GM23338 (cell line): ENCODE data around the gene TPSAB1. TPM values are rescaled to one million over a fixed set of nuclear protein-coding genes. Genes with fewer than 3 reads are reported as not detected.

Experiments
- ATAC-seq: fragments of 200-7000 bp; cut with Tn5 transposase; 3 replicates; pipeline ENCODE4 v1.9.1; 2020
- DNase-seq: peaks from one replicate; pipeline ENCODE4 v3.0.0-alpha.2; 2015; ENCODE audit warnings: low spot score
- H2AFZ ChIP-seq: fragments of 200-600 bp; sonication (generic); 2 replicates; pipeline ENCODE4 v1.8.0; 2016; ENCODE audit warnings: antibody characterized with exemption, mild to moderate bottlenecking, moderate library complexity
- H3F3A ChIP-seq: fragments of 200-600 bp; sonication (generic); replicated peaks from 2 replicates; pipeline ENCODE4 v1.8.0; 2017; ENCODE audit warnings: antibody characterized with exemption, mixed run types, low read depth
- H3K27ac ChIP-seq: fragments of 200-600 bp; sonication (generic); 2 replicates; pipeline ENCODE4 v1.6.1; 2016; ENCODE audit warnings: low read depth
- H3K27me3 ChIP-seq: fragments of 200-600 bp; sonication (generic); 2 replicates; pipeline ENCODE4 v1.8.0; 2016; ENCODE audit warnings: mild to moderate bottlenecking, mixed run types, moderate library complexity; ENCODE audit not compliant: insufficient read depth
- H3K36me3 ChIP-seq: fragments of 200-600 bp; sonication (generic); 2 replicates; pipeline ENCODE4 v1.8.0; 2016; ENCODE audit warnings: mild to moderate bottlenecking; ENCODE audit not compliant: insufficient read depth
- H3K4me1 ChIP-seq: fragments of 200-600 bp; sonication (generic); 2 replicates; pipeline ENCODE4 v1.8.0; 2016; ENCODE audit warnings: mild to moderate bottlenecking, moderate library complexity; ENCODE audit not compliant: insufficient read depth
- H3K4me2 ChIP-seq: fragments of 200-600 bp; sonication (generic); 2 replicates; pipeline ENCODE4 v1.7.1; 2017; ENCODE audit warnings: mixed run types
- H3K4me3 ChIP-seq: fragments of 200-600 bp; sonication (generic); 2 replicates; pipeline ENCODE4 v1.6.1; 2016; ENCODE audit warnings: mixed run types
- H3K79me2 ChIP-seq: fragments of 200-600 bp; sonication (generic); replicated peaks from 2 replicates; pipeline ENCODE4 v1.8.0; 2017; ENCODE audit warnings: mild to moderate bottlenecking; ENCODE audit not compliant: insufficient read depth
- H3K9me2 ChIP-seq: fragments of 200-600 bp; sonication (generic); 2 replicates; pipeline ENCODE4 v1.8.0; 2017; ENCODE audit not compliant: insufficient read depth
- H4K20me1 ChIP-seq: fragments of 200-600 bp; sonication (generic); replicated peaks from 2 replicates; pipeline ENCODE4 v1.8.0; 2017; ENCODE audit warnings: mild to moderate bottlenecking; ENCODE audit not compliant: insufficient read depth
- H3K27ac Mint-ChIP-seq: 2 replicates; pipeline ENCODE4 v1.8.0; 2020; ENCODE audit warnings: inconsistent platforms, mild to moderate bottlenecking, moderate library complexity, mixed read lengths
- H3K27me3 Mint-ChIP-seq: 3 replicates; pipeline ENCODE4 v1.8.0; 2022; ENCODE audit warnings: low read depth, mild to moderate bottlenecking, moderate library complexity, mixed read lengths, inconsistent platforms; ENCODE audit not compliant: insufficient read depth, poor library complexity
- H3K36me3 Mint-ChIP-seq: 3 replicates; pipeline ENCODE4 v1.8.0; 2021; ENCODE audit warnings: low read depth, mild to moderate bottlenecking, inconsistent platforms, moderate library complexity, mixed read lengths
- H3K4me1 Mint-ChIP-seq: 3 replicates; pipeline ENCODE4 v1.8.0; 2020; ENCODE audit warnings: mild to moderate bottlenecking, inconsistent platforms, mixed read lengths
- H3K4me3 Mint-ChIP-seq: 3 replicates; pipeline ENCODE4 v1.8.0; 2021; ENCODE audit warnings: moderate library complexity, mild to moderate bottlenecking, inconsistent platforms, mixed read lengths
- H3K9me3 Mint-ChIP-seq: 3 replicates; pipeline ENCODE4 v1.8.0; 2020; ENCODE audit warnings: moderate library complexity, mild to moderate bottlenecking, inconsistent platforms, mixed read lengths
- CREB1 ChIP-seq: fragments of 250-450 bp; sonication (Bioruptor Pico); IDR thresholded peaks from 2 replicates; pipeline ENCODE4 v1.5.0; 2020; ENCODE audit warnings: low read depth, mild to moderate bottlenecking, moderate library complexity
- EZH2 ChIP-seq: fragments of 200-600 bp; sonication (generic); IDR thresholded peaks from one replicate; pipeline ENCODE4 v1.8.0; 2017; ENCODE audit warnings: antibody characterized with exemption, mild to moderate bottlenecking, low read depth; ENCODE audit not compliant: unreplicated experiment
- EZH2phosphoT487 ChIP-seq: fragments of 200-600 bp; sonication (generic); IDR thresholded peaks from one replicate; pipeline ENCODE4 v1.8.1; 2018; ENCODE audit warnings: antibody characterized with exemption; ENCODE audit not compliant: unreplicated experiment
- JUNB ChIP-seq: IDR thresholded peaks from one replicate; pipeline ENCODE4 v1.6.1; 2016; ENCODE audit warnings: antibody characterized with exemption; ENCODE audit not compliant: unreplicated experiment
- NANOG ChIP-seq: IDR thresholded peaks from 2 replicates; pipeline ENCODE4 v1.6.1; 2016; ENCODE audit warnings: antibody characterized with exemption, borderline replicate concordance
- POLR2AphosphoS5 ChIP-seq: IDR thresholded peaks from 2 replicates; pipeline ENCODE4 v1.6.1; 2016; ENCODE audit warnings: antibody characterized with exemption, low read depth
- STAT1 ChIP-seq: IDR thresholded peaks from one replicate; pipeline ENCODE4 v1.6.1; 2016; ENCODE audit warnings: antibody characterized with exemption; ENCODE audit not compliant: unreplicated experiment
- ZNF114 ChIP-seq: fragments of 250-450 bp; sonication (Bioruptor Pico); IDR thresholded peaks from 2 replicates; pipeline ENCODE4 v1.5.0; 2020; ENCODE audit warnings: mild to moderate bottlenecking, moderate library complexity
- ZNF331 ChIP-seq: fragments of 250-450 bp; sonication (Bioruptor Pico); IDR thresholded peaks from 2 replicates; pipeline ENCODE4 v1.5.0; 2020; ENCODE audit warnings: low read depth, mild to moderate bottlenecking, moderate library complexity
- polyA plus RNA-seq: library from polyadenylated mRNA; unstranded; fragments of >200 nt; fragmentation: Nextera tagmentation; extraction: Ambion mirVana; gene quantifications from 2 replicates; pipeline ENCODE4 v1.2.1, GENCODE V29; 2016
- total RNA-seq: library from RNA; depleted of rRNA; stranded (reverse); fragments of >200 nt; shearing (Covaris generic); gene quantifications from 2 replicates; pipeline ENCODE4 v1.2.3, GENCODE V29; 2014
- TF ChIP-seq, protein P1 (sequence below): fragments of 250-450 bp; sonication (Bioruptor Pico); IDR thresholded peaks from 2 replicates; pipeline ENCODE4 v1.5.0; 2020; ENCODE audit warnings: mild to moderate bottlenecking, moderate library complexity
- TF ChIP-seq, protein P2 (sequence below), 2 experiments: fragments of 200-600 bp in 1 of 2; sonication (generic) in 1 of 2; conservative IDR thresholded peaks; 2 replicates each; pipeline versions ENCODE4 v1.5.1 to v1.6.1; 2016 to 2017; ENCODE audit warnings: antibody characterized with exemption in 2 of 2, low read depth in 2 of 2, mild to moderate bottlenecking in 2 of 2, moderate library complexity in 1 of 2
- TF ChIP-seq, protein P3 (sequence below): IDR thresholded peaks from one replicate; pipeline ENCODE4 v1.6.1; 2018; ENCODE audit warnings: antibody characterized with exemption; ENCODE audit not compliant: unreplicated experiment
- TF ChIP-seq, protein P4 (sequence below): IDR thresholded peaks from 2 replicates; pipeline ENCODE4 v1.6.1; 2016; ENCODE audit warnings: antibody characterized with exemption

TPSAB1 gene
- total and polyA plus RNA-seq, 2 experiments from 2014 or later: not detected

DNA sequence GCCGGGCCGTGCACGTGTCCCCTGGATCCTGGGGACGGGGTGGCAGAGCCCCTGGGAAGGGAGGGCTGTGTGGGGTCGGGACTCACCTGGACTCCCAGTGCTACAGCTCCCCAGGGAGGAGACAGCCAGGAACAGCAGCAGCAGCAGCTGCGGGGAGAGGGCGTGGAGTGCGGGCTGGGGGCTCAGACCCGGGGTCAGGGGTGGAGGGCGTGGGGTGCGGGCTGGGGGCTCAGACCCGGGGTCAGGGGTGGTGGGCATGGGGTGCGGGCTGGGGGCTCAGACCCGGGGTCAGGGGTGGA is 36.0 kb downstream of the TPSAB1 start:
- H3K79me2 ChIP-seq: no peaks in the 10 kb centered on the region
- H3F3A ChIP-seq: no peaks in the 10 kb centered on the region
- H3K4me3 Mint-ChIP-seq: no peak overlapping the region
- no peaks in the 10 kb centered on the region; the same call in 1 of the 3 replicates for H3K9me3 Mint-ChIP-seq
- H4K20me1 ChIP-seq: no peaks in the 10 kb centered on the region
- H3K36me3 Mint-ChIP-seq: peaks cover 5% of the 10 kb centered on the region; the same call in 1 of the 3 replicates
- H3K4me1 Mint-ChIP-seq: peaks cover 2% of the 10 kb centered on the region
- H3K27ac ChIP-seq: no peak overlapping the region
- H3K36me3 ChIP-seq: no peaks in the 10 kb centered on the region
- peaks cover 11% of the 10 kb centered on the region for H3K27me3 Mint-ChIP-seq
- TF ChIP-seq EZH2 (no peak), EZH2phosphoT487 (no peak), STAT1 (no peak), POLR2AphosphoS5 (no peak), ZNF331 (no peak), JUNB (no peak), ZNF114 (no peak), CREB1 (CRISPR knock-in tag) (no peak), NANOG (no peak)
- TF ChIP-seq, protein P1, sequence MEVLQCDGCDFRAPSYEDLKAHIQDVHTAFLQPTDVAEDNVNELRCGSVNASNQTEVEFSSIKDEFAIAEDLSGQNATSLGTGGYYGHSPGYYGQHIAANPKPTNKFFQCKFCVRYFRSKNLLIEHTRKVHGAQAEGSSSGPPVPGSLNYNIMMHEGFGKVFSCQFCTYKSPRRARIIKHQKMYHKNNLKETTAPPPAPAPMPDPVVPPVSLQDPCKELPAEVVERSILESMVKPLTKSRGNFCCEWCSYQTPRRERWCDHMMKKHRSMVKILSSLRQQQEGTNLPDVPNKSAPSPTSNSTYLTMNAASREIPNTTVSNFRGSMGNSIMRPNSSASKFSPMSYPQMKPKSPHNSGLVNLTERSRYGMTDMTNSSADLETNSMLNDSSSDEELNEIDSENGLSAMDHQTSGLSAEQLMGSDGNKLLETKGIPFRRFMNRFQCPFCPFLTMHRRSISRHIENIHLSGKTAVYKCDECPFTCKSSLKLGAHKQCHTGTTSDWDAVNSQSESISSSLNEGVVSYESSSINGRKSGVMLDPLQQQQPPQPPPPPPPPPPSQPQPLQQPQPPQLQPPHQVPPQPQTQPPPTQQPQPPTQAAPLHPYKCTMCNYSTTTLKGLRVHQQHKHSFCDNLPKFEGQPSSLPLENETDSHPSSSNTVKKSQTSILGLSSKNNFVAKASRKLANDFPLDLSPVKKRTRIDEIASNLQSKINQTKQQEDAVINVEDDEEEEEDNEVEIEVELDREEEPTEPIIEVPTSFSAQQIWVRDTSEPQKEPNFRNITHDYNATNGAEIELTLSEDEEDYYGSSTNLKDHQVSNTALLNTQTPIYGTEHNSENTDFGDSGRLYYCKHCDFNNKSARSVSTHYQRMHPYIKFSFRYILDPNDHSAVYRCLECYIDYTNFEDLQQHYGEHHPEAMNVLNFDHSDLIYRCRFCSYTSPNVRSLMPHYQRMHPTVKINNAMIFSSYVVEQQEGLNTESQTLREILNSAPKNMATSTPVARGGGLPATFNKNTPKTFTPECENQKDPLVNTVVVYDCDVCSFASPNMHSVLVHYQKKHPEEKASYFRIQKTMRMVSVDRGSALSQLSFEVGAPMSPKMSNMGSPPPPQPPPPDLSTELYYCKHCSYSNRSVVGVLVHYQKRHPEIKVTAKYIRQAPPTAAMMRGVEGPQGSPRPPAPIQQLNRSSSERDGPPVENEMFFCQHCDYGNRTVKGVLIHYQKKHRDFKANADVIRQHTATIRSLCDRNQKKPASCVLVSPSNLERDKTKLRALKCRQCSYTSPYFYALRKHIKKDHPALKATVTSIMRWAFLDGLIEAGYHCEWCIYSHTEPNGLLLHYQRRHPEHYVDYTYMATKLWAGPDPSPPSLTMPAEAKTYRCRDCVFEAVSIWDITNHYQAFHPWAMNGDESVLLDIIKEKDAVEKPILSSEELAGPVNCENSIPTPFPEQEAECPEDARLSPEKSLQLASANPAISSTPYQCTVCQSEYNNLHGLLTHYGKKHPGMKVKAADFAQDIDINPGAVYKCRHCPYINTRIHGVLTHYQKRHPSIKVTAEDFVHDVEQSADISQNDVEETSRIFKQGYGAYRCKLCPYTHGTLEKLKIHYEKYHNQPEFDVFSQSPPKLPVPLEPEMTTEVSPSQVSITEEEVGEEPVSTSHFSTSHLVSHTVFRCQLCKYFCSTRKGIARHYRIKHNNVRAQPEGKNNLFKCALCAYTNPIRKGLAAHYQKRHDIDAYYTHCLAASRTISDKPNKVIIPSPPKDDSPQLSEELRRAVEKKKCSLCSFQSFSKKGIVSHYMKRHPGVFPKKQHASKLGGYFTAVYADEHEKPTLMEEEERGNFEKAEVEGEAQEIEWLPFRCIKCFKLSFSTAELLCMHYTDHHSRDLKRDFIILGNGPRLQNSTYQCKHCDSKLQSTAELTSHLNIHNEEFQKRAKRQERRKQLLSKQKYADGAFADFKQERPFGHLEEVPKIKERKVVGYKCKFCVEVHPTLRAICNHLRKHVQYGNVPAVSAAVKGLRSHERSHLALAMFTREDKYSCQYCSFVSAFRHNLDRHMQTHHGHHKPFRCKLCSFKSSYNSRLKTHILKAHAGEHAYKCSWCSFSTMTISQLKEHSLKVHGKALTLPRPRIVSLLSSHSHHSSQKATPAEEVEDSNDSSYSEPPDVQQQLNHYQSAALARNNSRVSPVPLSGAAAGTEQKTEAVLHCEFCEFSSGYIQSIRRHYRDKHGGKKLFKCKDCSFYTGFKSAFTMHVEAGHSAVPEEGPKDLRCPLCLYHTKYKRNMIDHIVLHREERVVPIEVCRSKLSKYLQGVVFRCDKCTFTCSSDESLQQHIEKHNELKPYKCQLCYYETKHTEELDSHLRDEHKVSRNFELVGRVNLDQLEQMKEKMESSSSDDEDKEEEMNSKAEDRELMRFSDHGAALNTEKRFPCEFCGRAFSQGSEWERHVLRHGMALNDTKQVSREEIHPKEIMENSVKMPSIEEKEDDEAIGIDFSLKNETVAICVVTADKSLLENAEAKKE (CRISPR knock-in tag): no peak
- TF ChIP-seq, protein P2, sequence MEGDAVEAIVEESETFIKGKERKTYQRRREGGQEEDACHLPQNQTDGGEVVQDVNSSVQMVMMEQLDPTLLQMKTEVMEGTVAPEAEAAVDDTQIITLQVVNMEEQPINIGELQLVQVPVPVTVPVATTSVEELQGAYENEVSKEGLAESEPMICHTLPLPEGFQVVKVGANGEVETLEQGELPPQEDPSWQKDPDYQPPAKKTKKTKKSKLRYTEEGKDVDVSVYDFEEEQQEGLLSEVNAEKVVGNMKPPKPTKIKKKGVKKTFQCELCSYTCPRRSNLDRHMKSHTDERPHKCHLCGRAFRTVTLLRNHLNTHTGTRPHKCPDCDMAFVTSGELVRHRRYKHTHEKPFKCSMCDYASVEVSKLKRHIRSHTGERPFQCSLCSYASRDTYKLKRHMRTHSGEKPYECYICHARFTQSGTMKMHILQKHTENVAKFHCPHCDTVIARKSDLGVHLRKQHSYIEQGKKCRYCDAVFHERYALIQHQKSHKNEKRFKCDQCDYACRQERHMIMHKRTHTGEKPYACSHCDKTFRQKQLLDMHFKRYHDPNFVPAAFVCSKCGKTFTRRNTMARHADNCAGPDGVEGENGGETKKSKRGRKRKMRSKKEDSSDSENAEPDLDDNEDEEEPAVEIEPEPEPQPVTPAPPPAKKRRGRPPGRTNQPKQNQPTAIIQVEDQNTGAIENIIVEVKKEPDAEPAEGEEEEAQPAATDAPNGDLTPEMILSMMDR (conservative IDR thresholded peaks at IDR 0.05; ENCODE audit: low read depth in 2 of 2): no peak
- TF ChIP-seq, protein P3, sequence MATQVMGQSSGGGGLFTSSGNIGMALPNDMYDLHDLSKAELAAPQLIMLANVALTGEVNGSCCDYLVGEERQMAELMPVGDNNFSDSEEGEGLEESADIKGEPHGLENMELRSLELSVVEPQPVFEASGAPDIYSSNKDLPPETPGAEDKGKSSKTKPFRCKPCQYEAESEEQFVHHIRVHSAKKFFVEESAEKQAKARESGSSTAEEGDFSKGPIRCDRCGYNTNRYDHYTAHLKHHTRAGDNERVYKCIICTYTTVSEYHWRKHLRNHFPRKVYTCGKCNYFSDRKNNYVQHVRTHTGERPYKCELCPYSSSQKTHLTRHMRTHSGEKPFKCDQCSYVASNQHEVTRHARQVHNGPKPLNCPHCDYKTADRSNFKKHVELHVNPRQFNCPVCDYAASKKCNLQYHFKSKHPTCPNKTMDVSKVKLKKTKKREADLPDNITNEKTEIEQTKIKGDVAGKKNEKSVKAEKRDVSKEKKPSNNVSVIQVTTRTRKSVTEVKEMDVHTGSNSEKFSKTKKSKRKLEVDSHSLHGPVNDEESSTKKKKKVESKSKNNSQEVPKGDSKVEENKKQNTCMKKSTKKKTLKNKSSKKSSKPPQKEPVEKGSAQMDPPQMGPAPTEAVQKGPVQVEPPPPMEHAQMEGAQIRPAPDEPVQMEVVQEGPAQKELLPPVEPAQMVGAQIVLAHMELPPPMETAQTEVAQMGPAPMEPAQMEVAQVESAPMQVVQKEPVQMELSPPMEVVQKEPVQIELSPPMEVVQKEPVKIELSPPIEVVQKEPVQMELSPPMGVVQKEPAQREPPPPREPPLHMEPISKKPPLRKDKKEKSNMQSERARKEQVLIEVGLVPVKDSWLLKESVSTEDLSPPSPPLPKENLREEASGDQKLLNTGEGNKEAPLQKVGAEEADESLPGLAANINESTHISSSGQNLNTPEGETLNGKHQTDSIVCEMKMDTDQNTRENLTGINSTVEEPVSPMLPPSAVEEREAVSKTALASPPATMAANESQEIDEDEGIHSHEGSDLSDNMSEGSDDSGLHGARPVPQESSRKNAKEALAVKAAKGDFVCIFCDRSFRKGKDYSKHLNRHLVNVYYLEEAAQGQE: no peak
- TF ChIP-seq, protein P4, sequence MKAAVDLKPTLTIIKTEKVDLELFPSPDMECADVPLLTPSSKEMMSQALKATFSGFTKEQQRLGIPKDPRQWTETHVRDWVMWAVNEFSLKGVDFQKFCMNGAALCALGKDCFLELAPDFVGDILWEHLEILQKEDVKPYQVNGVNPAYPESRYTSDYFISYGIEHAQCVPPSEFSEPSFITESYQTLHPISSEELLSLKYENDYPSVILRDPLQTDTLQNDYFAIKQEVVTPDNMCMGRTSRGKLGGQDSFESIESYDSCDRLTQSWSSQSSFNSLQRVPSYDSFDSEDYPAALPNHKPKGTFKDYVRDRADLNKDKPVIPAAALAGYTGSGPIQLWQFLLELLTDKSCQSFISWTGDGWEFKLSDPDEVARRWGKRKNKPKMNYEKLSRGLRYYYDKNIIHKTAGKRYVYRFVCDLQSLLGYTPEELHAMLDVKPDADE: no peak
- ATAC-seq: no peak
- no peaks in the 10 kb centered on the region for H3K9me2 ChIP-seq
- no peak overlapping the region for H3K27ac Mint-ChIP-seq
- H3K4me2 ChIP-seq: no peak overlapping the region
- H2AFZ ChIP-seq: no peak overlapping the region
- DNase-seq: no peak
- H3K4me3 ChIP-seq: no peak overlapping the region
- H3K4me1 ChIP-seq: peaks cover 6% of the 10 kb centered on the region; the same call in 1 of the 2 replicates
- H3K27me3 ChIP-seq: no peaks in the 10 kb centered on the region
